HG03378 (cell line): Measurements from ENCODE around the gene TMED4.

Experiments used
- ATAC-seq: cut with Tn5 transposase; IDR thresholded peaks from one replicate; pipeline ENCODE4 v1.9.1; 2021; ENCODE audit warnings: mild to moderate bottlenecking, moderate library complexity; ENCODE audit not compliant: unreplicated experiment

TMED4 gene

DNA sequence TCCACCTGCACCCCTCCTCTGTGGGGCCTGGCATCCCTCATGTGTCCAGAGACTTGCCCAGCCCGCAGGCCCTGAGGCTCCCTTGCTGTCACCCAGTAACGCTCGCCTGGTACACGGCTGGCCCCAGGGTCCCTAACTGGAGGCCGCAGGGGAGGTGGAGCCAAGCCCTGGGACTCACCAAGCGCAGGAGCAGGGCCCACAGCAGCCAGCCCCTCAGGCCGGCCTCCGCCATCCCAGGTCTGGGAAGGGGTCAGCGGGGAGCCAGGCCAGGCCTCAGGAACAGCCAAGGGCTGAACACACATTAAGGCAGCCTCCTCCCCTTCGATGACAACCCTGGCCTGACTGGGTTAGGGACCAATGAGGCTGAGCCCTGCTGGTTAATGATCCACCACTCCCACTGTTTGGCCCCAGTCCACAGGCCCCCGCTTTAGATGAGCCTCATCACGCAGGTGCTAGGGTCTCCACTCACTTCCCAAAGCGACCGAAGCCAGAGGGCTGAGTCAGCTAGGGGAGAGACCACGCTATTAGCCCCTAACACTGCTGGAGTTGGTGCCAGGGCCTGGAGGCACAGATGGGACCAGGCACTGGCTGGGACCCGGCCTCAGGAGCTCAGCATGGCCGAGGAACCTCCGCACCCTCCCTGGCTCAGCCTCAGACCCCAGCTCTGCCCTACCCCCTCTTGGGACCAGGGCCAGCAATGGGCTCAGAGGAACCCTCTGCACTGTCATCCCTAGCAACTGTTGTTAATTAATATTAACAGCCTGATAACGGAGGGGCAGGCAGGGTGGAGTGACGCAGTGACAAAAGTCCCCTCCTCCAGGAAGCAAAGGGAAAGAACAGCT, 40.8 kb downstream of the TMED4 start, which contains the start of gene NPC1L1:
Gene NPC1L1, minus strand, starts transcription at position 303 of the 842 bp plus-strand sequence. Its CDS starts 71 bp downstream, at position 232.
- ATAC-seq = no peak

DNA sequence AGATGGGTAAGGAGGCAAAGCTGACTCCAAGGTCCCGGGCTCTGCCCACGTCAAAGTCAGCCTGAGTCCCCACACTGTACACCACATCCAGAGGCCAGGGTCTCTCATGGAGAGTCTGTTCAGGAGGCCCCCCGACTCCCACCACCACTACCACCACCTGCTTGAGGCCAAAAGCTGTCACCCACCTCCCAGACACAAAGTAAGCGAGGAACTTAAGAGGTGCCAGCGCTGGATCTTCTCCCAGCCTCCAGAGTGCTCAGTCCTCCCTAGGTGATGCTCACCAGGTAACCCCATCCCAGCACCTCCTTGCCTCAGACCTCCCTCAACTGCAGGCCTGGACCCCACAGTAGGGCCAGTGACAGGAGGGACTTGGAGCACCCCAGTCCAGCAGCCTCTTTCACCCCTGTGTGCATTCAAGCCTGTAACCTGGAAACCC, 41.4 kb downstream of the TMED4 start:
- no peak for ATAC-seq

DNA sequence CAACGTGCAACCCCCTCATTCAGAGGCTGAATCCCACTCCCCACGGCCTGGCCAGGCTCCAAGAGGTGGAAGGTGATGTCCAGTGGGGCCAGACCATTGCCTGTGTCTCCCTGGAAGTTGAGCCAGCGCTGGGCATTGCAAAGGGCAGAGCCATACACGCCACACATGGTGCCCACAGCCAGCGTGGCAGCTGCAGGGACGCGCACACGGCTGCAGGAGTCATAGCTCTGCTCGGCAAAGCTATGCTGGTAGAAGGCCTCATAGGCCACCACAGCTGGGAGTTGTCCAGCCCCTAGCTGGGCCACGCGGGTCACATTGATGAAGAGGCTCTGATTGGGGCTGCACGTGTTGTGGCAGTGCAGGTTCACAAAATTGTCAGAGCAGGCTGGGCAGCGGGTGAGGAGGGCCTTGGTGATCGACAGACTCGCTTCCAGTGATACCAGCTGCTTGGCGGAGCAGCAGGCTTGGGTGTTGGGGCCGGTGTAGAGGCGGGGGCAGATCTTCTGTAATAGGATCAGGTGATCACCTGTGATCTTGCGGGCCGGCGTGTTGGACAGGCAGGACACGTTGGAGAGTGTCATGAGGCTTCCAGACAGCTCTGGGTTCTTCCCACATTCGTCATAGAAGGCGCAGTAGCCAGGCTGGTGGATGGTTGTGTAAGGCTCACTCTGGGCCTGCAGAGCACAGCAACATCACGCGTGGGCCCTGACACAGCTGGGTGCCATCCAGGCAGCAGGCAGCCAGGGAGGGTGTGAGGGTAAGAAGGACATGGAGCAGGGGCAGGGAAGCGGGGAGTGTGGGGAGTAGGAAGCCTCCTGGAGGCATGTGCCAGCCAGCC, 42.1 kb downstream of the TMED4 start:
- ATAC-seq = no peak

DNA sequence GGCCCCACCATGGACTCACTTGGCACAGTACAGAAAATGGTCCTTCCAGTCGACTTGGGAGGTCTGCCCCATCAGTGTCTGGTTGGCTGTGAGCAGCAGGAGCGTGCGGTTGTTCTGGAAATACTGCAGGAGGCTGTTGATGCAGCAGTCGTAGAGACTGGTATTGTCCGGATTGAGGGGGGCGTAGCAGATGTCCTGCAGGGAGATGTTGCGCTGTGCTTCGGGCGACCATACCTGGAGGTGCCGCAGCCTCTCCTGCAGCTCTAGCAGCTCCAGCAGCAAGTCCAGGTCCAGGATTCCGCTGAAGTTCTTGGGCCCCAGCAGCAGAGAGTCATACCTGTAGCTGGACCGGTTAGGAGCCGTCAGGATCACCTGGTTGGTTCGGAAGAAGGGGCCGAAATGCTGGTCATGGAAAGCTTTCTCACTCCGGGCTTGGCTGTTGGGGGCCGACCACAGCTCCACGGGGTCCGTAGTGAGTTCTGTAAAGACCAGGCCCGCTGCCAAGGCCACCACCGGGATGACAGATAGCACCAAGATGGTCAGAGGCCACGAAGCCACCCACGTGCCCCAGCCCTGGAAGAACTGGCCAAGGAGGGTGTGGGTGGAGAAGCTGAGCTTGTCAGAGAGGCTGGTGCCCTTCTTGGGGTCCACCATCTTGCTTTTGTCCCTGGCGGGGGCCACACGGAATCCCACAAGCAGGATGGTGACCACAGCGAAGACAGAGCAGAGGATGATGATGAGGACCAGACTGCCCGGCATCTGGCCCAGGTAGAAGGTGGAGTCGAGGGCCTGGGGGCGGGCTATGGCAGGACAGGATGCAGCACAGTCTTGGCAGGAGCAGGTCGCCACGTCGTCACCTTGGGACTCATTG, 43.0 kb downstream of the TMED4 start:
- no peak for ATAC-seq

DNA sequence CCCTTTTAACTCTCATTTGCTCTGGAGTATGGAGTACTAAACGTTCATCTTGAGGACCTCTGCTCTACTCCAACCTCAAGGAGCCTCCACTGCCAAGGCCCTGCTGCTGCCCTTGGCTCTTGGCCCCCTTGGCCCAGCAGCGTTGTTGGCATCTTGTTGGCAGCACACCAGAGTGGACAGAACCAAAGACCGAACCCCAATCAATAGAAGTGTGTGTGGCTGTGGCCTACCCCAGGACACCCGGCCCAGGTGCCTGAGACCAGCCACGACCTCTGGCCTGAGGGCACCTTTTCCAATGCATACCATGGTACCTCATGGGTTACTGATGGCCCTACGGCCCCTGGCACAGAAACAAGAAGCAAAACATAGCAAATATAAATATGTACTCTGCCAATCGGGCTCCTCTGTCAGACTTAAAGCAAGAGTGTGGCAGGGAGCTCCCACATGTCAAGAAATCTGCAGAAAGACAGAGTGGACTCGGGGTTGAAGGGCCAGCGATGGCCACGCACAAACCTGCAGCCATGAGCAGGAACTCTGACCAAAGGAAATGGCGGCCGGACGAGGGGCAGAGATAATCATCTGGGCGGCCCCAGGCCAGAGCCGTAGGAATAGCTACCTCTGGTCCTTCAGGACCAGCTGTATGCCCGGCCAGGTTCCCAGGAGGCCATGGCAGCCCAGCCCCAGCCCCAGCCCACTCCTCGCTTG, 43.8 kb downstream of the TMED4 start:
- no peak for ATAC-seq

DNA sequence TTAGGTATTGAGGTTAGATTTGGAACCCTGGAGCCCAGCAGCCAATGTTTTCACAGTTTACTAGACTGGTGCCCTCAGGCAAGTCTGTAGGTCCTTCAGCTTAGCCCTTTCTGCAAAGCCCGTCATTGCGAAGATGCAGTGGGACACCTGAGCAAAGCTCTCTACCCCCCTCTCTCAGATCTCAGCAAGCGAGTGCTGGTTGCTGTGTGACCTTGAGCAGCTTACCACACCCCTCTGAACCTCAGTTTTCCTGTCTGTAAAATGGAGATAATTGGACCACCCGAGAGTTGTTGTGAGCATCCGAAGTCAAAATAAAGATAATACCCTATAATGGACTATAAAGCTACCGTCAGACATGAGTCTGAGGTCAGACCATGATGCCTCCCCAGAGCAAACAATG, 44.6 kb downstream of the TMED4 start:
- ATAC-seq = no peak

DNA sequence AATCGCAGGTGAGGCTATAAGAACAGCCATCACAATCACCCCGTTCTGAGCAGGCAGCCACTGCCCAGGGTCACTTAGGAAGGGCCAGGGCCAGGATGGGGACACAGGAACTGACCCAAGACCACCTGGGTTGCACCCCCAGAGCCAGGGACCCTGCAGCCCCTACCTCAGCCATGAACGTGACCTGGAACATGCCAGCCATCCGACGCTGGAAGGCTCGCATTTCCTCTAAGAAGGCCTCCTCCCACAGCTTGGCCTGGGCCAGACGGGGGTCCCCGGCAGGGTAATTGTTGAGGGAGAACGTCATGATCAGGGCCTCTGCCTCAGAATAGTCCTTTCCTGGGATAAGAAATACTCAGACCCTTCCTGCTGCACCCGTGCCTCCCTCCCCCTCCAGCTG, 45.9 kb downstream of the TMED4 start:
- ATAC-seq = no peak

DNA sequence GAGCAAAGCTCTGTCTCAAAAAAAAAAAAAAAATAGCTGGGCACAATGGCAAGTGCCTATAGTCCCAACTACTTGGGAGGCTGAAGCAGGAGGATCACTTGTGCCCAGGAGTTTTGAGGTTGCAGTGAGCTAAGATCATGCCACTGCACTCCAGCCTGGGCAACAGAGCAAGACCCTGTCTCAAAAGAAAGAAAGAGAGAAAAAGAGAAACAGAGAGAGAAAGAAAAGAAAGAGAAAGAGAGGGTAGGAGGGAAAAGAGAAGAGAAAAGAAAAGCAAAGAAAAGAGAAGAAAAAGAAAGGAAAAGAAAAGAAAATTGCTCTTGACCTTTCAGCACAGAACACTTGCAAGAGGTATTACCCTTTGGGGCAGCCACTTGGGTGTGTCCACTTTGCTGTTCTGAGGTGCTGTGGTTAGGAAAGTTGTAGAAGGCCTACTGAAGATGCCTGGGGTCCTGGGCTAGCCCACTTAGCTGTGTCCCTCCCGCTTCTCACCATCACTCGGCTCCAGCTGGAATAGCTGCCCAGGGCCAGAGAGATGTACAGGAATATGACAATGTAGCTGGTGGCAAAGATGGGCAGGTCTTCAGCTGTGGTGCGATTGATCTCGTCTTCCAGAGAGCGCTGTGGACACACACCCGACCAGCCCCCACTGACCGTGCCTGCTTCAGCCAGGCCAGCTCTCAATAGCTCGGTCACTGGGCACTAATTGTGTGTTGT, 46.5 kb downstream of the TMED4 start:
- no peak for ATAC-seq

DNA sequence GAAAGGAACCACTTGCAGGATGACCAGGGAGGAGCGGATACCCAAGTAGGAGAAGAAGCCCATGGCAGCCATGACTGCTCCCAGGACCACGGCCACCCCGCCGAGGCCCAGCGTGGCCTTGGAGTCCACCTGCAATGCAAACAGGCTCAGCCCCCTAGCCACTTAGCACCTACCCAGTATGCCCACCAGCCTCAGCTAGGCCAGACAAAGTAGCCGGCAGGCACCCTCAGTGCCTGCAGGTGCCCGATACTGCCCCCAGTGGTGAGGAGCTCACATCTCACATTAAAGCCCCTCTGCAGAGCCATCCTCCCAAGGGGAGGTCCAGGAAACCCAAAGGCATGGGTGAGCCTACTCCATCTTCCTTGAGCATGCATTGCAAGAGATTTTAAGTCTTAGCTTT, 47.5 kb downstream of the TMED4 start:
- ATAC-seq = no peak

DNA sequence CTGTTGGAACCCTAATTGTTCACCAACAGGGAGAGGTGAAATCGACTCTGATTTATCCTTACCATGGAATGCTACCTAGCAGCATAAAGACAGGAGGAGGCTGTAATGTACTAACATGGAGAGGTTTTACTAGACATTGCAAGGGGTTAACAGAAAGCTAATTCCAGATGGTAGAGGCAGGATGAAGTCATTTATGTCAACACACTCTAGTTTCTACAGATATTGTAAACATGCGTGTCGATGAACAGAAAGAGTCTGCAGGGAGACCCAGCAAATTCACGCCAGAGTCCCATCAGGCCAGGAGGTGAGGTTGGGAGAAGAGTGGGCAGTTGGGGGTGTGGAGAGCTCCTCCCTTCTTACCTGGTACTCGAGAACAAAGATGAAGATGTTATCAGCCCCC, 47.9 kb downstream of the TMED4 start:
- no peak for ATAC-seq

DNA sequence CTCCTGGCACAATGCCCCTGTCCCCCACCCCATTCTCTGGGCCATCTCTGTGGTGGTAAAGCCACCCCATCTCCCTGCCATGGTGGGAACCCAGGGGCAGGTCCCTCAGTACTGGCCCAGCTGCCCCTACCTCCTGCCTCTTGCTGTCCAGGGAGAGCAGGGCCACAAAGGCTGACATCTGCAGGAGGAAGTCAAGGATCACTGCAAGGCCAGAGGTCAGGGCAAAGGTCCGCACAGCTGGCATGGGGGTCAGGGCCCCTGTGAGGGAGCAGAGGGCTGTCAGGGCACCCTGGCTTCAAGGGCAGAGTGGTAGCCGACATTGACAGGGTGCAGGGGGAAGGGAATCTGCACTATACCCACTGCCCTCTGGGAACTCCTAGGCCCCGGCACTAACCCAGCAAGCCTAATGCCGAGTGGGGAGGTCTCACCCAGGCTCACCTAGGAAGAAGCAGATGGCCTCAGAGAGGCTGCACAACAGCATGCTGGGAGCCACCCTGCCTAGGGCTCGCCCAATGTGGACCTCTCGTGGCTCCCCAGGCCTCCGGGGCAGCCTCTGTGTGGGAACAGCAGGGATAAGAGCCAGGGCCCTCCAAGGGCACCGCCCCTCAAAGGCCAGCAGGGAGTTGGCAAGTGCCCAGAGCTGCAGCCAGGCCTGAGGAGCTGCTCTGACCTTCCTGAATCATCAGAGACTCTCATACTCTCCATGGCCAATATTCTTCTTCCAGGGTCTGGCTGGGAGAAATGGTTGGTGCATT, 48.6 kb downstream of the TMED4 start:
- ATAC-seq = no peak

DNA sequence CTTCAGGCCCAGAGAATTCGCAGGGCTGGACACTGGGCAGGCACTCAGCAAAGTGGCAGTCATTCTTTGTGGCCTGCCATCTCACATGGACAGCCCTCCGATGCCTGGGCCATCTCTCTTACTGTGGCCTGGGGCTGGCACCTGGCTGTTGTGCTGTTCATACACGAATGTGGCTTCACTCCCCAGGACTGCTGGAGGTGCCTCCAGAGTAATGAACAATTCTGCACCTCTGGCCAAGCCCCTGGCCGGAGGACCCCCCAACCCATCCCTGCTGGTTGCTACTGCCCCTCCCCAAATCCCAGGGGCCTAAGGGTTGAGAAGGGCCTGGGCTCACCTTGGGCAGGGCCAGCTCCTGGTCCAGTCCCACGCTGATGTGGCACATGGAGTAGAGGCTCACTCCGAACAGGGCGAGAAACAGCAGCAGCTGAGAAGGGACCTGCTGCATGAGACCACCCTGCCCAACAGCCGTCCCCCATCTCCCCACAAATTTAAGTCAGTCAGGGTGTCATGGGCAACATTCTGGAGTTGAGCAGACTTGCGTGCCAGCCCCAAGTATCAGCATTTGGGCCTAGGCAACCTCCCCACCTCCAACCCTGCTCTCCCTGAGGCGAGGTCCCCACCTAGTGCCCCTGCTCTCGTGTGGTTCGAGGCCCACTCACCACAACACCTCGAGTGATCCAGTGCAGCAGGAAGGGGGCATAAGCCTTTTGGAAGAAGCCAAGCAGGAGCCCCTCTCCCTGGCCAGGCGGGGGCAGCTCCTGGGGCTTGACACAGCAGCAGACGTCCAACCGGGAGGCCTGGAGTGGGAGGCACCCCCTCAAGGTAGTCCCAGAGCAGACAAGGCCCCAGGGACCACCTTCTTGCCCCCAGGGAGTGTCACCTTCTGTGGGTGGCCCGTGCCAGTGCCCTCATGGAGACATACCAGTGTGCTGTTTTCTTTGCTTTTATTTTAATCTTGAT, 50.3 kb downstream of the TMED4 start:
- ATAC-seq = no peak

DNA sequence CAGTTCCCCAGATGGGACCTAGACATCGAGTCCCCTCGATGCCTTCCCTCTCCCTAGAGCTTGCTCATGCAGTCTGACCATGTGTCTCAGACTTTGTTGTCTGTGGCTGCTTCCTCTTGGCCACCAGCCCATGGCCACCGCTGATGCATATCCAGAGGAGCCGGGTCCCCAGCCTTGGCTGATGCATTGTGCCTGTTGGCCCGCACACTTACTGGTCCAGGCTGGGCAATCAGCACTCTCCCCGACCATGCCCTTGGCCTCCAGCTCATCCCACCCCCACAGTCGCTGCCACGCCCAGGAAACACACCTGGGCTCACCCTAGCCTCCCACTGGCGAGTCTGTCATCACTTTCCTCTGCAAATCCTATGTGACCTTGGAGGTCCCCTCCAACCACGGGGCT, 51.0 kb downstream of the TMED4 start:
- ATAC-seq = no peak
